ENCODE data around the gene SDR42E2.
"Not testable (repeated sequence)": the region's sequence is repeated elsewhere in the genome, so short reads cannot be mapped to it uniquely, and the experiment has no call there.

GRCh38 chr16:22216832-22217225 is 54.5 kb downstream of the SDR42E2 start:
- TF ChIP-seq POLR2A, CTCF (IDR thresholded peaks at IDR 0.05): not testable (repeated sequence)
